HK-2 (cell line): ENCODE data around the gene SCFD1.
"Not testable (repeated sequence)": the region's sequence is repeated elsewhere in the genome, so short reads cannot be mapped to it uniquely, and the experiment has no call there.

ENCODE experiments used
- DNase-seq: peaks from one replicate; pipeline ENCODE4 v3.0.0-alpha.2; 2018; ENCODE audit not compliant: unreplicated experiment

The SCFD1 gene

GRCh38 chr14:30621940-30622830 lies at the start of gene SCFD1:
Gene SCFD1 (plus strand): TSS chr14:30622319. CDS start chr14:30622339, 20 bp downstream.
- peak; percentile 91 for DNase-seq

GRCh38 chr14:30572771-30573170 lies 49.3 kb upstream of the SCFD1 start:
- DNase-seq, result no peak

DNA sequence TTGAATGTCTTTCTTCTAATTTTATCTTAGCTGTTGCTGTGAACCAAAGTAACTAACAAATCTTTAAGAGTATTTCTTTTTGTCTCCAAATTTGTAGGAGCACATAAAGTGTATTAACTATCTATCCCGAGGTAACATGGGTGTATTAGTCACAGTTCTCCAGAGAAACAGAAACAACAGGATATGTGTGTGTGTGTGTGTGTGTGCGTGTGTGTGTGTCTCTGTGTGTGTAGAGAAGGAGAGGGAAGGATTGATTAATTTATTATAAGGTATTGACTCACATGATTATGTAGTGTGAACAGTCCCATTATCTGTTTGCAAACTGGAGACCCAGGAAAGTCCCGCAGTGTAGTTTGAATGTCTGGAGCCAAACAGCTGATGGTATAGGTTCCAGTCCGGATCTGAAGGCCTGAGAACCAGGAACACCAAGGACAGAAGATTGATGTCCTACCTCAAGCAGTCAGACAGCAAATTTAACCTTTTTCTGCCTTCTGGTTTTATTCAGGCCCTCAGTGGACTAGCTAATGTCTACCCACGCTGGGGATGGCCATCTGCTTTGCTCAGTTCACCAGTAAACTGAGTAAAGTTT lies 48.8 kb upstream of the SCFD1 start:
- DNase-seq, result peak; percentile 39

- DNase-seq, result no peak
Observed at GRCh38 chr14:30573966-30574365, 48.2 kb upstream of the SCFD1 start.

DNA sequence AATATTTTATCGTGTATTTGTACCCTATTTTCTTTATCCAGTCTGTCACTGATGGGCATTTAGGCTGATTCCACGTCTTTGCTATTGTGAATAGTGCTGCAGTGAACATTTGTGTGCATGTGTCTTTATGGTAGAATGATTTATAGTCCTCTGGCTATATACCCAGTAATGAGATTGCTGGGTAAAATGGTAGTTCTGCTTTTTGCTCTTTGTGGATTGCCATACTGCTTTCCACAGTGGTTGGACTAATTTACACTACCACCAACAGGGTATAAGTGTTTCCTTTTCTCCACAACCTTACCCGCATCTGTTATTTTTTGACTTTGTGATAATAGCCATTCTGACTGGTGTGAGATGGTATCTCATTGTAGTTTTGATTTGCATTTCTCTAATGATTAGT lies 47.3 kb upstream of the SCFD1 start:
- DNase-seq, result not testable (repeated sequence)

- not testable (repeated sequence) for DNase-seq
Observed at GRCh38 chr14:30576333-30576732, 45.8 kb upstream of the SCFD1 start.

DNA sequence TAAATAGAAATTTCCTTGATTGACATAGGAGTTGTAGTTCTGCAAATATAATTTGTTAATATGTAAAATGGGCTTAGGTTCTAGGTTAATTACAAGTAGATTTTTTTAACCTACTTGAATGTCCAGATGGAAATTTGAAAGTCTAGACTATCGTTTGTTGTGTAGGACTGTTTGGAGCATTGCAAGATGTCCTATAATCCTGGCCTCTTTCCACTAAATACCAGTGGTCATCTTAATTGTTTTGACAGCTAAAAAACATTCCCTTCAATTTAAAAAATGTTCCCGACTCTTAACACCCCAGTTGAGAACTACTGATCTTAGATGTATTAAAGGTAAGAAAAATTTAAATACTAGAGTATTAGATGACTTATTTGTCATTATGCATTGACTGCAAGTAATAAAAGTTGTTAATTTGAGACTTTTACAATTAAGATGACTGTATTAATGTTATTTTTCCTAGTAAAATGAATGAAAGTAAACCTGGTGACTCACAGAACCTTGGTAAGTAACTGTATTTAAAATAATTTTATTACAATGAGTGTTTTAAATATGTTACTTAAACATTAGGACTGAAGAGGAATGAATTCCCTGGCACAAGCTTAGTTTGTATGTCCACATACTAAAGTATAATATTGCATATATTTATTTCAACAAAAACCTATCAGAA lies 41.4 kb upstream of the SCFD1 start:
- DNase-seq, result no peak

DNA sequence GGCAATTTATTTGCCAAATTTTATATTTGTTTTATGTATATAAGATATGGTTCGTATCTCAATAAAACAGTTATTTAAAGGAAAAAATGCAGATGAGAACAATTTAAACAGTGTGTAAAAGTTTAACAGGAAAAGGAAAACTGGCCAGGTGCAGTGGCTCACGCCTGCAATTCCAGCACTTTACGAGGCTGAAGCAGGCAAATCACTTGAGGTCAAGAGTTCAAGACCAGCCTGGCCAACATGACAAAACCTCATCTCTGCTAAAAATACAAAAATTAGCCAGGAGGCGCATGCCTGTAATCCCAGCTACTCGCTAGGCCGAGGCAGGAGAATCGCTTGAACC lies 40.9 kb upstream of the SCFD1 start:
- no peak for DNase-seq

GRCh38 chr14:30582376-30582775 lies 39.7 kb upstream of the SCFD1 start:
- no peak for DNase-seq

DNA sequence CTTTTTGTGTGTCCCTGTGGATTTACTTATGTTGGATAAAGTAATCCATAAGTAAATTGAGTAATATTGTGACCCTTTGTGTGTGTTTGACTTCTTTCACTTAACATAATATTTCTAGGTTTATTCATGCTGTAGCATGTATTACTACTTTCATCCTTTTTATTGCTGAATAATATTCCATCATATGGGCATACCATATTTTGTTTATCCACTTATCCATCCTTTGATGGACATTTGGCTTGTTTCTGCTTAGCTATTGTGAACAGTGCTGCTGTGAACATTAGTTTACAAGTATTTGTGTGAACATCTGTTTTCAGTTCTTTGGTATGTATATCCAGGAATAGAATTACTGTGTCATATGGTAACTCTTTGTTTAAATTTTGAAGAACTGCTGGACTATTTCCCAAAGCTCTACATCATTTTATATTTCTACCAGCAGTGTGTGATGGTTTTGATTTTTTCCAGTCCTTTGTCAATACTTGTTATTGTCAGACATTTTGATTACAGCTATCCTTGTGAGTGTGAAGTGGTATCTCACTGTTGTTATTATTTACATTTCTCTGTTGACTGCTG lies 38.0 kb upstream of the SCFD1 start:
- no peak for DNase-seq

GRCh38 chr14:30585204-30585603 lies 36.9 kb upstream of the SCFD1 start:
- DNase-seq, result no peak

DNA sequence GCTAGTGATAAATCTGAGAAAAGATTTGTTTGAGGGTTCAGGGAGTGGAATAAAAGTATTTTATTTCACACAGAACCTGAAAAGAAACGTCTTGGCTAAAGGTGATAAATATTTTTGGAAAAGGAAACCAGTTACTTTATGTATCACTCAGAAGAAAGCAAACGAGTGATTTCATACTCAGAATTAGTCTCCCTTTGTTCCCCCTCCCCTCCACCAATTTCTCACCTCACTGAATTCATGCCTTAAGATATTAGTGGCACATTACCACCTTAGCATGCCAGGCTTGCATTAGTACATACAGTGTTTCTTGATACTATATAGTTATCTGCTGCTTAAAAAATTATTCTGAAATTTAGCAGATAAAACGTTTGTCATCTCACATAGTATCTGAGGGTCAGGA lies 35.0 kb upstream of the SCFD1 start:
- no peak for DNase-seq

GRCh38 chr14:30588873-30589272 lies 33.2 kb upstream of the SCFD1 start:
- DNase-seq, result no peak

DNA sequence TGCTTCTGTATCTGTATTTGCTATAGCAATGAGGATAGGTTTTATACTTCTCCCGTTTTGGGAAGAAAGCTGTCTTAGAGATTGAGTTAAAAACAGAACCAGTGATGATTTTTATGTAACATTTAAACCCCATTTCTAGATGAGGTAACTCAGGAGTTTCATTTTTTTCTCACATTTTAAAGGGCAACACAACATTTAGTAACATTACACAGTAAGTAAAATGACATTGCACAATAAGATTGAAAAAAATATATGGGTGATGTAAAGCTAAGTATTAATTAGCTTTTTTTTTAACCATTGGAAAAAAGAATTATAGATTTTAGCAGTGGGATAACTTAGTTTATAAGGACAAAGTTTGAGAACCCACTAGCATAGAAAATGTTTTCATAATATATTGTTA lies 25.2 kb upstream of the SCFD1 start:
- no peak for DNase-seq

- no peak for DNase-seq
Observed at GRCh38 chr14:30597504-30597903, 24.6 kb upstream of the SCFD1 start.

DNA sequence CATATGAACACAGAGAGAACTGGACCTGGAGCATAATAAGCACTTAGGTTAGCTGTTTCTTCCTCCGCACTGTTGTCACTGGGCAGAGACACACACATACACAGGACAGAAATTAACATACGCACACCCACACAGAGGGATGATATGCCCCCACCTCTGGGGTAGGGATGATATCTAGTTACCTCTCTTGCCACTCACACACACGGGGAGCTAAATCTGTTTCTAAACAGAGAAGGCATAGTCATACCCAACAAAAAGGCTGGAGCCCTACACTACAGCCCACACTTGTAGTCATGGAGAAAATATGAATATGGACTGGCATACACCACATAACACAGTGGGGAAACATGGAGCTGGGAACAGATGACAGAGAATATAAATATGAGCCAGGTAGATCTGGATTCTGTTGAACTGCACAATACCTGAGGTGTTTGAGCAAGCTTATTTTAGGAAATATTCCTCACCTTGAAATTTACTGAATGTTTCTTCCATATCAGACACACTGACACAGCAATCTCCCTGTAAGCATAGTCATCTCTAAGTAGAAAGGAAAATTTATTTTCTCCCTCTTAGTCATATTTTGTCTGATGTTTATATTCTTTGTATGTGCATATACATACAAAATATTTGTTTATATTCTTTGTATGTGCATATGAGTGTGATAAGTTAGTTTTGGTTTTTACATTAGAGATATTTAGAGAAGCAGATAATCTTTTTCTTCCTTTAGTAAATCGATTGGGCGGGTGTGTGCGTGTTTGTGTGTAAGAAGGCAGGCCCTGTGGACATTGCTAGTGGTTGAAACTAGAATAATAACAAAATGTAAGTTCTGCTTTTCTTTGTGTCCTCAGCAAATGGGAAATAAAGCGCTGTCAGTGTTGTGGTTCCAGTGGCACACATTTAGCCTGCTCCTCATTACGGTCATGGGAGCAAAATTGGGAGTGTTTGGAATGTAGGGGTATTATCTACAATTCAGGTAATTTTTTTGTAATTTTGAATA lies 20.9 kb upstream of the SCFD1 start:
- DNase-seq, result no peak

DNA sequence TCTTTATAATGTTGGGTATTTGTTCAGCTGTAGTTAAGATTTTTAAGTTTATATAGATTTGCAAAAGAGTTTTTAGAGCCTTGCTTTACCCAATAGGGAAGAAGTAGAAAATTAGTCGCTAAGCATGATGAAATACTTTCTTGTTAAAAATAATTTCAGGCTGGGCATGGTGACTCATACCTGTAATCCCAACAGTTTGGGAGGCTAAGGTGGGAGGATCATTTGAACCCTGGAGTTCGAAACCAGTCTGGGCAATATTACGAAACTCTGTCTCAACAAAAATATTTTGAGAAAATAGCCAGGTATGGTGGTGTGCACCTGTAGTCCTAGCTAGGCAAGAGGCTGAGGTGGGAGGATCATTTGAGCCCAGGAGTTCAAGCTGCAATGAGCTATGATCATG lies 18.7 kb upstream of the SCFD1 start:
- DNase-seq, result no peak

DNA sequence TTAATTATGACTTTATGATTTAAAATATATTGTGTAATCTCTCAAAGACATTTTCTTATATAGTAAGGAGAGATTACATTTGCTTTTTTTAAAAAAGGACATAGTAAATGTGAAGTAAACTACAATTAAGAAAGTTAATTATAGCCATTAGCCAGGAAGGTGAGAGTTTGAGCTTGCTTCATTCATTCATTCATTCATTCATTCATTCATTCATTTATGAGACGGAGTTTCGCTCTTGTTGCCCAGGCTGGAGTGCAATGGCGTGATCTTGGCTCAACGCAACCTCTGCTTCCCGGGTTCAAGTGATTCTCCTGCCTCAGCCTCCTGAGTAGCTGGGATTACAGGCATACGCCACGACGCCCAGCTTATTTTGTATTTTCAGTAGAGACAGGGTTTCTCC lies 17.4 kb upstream of the SCFD1 start:
- not testable (repeated sequence) for DNase-seq

DNA sequence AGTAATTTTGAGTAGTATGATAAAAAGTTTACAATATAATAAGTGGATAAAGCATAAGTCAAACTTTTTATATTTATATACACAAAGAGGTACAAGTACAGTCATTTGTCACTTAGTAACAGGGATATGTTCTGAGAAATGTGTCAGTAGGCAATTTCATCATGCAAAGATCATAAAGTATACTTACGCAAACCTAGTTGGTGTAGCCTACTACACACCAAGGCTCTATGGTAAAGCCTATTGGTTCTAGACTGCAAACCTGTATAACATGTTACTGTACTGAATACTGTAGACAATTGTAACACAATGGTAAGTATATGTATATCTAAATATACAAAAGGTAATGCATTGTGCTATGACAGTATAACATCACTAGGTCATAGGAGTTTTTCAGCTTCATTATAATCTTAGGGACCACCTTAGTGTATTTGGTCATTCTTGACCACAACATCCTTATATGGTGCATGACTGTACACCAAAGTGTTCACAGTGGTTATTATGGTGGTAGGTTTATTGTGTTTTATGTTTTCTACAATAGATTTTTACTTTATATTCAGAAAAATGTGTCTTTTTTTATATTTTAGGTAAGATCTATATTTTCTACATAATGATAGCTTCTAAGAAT lies 14.9 kb upstream of the SCFD1 start:
- no peak for DNase-seq

DNA sequence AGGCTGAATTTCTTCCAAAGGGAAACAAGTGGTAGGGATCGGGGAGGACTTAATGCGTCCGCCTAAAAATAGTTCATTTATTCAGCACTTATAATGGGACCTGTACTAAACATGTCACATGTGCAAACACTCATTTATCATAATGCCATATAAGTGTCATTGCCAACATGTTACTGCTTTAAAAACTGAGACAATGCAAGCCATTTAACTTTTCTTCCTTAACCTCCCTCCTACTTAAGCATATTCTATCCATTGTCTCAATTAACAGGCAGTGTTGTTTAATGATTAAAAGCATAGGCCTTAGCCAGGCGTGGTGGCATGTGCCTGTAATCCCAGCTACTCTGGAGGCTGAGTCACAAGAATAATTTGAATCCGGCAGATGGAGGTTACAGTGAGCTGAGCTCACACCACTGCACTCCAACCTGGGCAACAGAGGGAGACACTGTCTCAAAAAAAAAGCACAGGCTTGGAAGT lies 13.5 kb upstream of the SCFD1 start:
- peak; percentile 45 for DNase-seq
